Right lobe of liver (tissue), 4 donors: ENCODE data around the gene SMARCA2.

Source experiments
- POLR2A ChIP-seq: fragments of 450-650 bp; IDR thresholded peaks from one replicate; pipeline ENCODE4 v1.6.1; 2017; ENCODE audit warnings: antibody characterized with exemption, mild to moderate bottlenecking
- TF ChIP-seq, protein P1 (sequence below), 4 donors: fragments of 200-600 bp in 3 of 4; fragments of 450-650 bp in 1 of 4; IDR thresholded peaks; one replicate each; pipeline versions ENCODE4 v1.5.1 to v1.8.0; 2016 to 2022; ENCODE audit warnings: antibody characterized with exemption in 4 of 4, mild to moderate bottlenecking in 2 of 4
- donor health status: DM: no; HTN: no; CAD: no.
- donor health status: DM: no; HTN: no; CAD: no.
- donor health status: DM: no; HTN: yes; CAD: no.

DNA sequence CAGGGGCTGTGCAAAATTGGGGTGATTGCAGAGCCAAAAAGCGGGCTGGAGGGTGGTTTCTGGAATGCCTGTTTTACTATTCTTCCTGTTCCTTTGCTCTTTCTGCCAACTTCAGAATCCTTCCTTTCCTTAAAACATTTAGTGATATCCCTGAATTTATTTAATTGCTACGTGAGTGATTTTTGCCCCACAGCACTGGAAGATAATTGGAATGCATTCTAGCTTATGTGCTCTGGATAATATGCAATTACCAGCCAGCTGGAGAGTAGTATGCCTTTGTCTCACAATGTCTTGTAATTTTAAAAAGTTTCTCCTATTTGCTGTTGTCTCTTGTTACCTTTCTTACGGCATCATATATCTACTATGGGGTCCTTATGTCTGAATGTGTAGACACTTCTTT, 115.8 kb downstream of the SMARCA2 start:
- TF ChIP-seq, protein P1, sequence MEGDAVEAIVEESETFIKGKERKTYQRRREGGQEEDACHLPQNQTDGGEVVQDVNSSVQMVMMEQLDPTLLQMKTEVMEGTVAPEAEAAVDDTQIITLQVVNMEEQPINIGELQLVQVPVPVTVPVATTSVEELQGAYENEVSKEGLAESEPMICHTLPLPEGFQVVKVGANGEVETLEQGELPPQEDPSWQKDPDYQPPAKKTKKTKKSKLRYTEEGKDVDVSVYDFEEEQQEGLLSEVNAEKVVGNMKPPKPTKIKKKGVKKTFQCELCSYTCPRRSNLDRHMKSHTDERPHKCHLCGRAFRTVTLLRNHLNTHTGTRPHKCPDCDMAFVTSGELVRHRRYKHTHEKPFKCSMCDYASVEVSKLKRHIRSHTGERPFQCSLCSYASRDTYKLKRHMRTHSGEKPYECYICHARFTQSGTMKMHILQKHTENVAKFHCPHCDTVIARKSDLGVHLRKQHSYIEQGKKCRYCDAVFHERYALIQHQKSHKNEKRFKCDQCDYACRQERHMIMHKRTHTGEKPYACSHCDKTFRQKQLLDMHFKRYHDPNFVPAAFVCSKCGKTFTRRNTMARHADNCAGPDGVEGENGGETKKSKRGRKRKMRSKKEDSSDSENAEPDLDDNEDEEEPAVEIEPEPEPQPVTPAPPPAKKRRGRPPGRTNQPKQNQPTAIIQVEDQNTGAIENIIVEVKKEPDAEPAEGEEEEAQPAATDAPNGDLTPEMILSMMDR (IDR thresholded peaks at IDR 0.05) = no peak
- no peak for TF ChIP-seq POLR2A
